Epithelial cell of proximal tubule (primary cell): ENCODE data around the gene PROZ. TPM values are rescaled to one million over a fixed set of nuclear protein-coding genes. Genes with fewer than 3 reads are reported as not detected.

Source experiments
- DNase-seq: peaks from one replicate; pipeline ENCODE4 v3.0.0-alpha.2; 2011; ENCODE audit warnings: low read depth
- H3K4me3 ChIP-seq: 2 replicates; pipeline ENCODE4 v1.5.1; 2011; ENCODE audit warnings: low read depth, mild to moderate bottlenecking, low read length
- CTCF ChIP-seq: conservative IDR thresholded peaks from 2 replicates; pipeline ENCODE4 v1.5.1; 2012; ENCODE audit warnings: low read depth, mild to moderate bottlenecking, low read length
- total RNA-seq: library from RNA; depleted of rRNA; stranded (reverse); fragments of >200 nt; gene quantifications from 2 replicates; pipeline ENCODE4 v1.2.3, GENCODE V29; 2015

PROZ gene
- total RNA-seq, 1 donor from 2014 or later = not detected

- TF ChIP-seq CTCF = no peak
- H3K4me3 ChIP-seq = no peak overlapping the region
- DNase-seq = no peak
Measured at GRCh38 chr13:113117335-113117872, 41.0 kb upstream of the PROZ start.

GRCh38 chr13:113117911-113118260, 40.6 kb upstream of the PROZ start:
- no peak for DNase-seq
- TF ChIP-seq CTCF = no peak
- no peak overlapping the region for H3K4me3 ChIP-seq

- H3K4me3 ChIP-seq = no peak overlapping the region
- no peak for TF ChIP-seq CTCF
- DNase-seq = no peak
Measured at GRCh38 chr13:113118261-113119021, 40.0 kb upstream of the PROZ start.

- TF ChIP-seq CTCF = no peak
Measured at GRCh38 chr13:113119166-113119821, 39.2 kb upstream of the PROZ start.

GRCh38 chr13:113119822-113120189, 38.6 kb upstream of the PROZ start:
- DNase-seq = no peak
- no peak for TF ChIP-seq CTCF
- H3K4me3 ChIP-seq = no peak overlapping the region

More at GRCh38 chr13:113119166-113119821, 39.2 kb upstream of the PROZ start:
- H3K4me3 ChIP-seq = no peak overlapping the region
- no peak for DNase-seq

GRCh38 chr13:113120300-113121182, 37.9 kb upstream of the PROZ start:
- TF ChIP-seq CTCF = no peak
- no peak overlapping the region for H3K4me3 ChIP-seq
- no peak for DNase-seq
